Endothelial cell (in vitro differentiated cells): ENCODE results near the gene SEMA3A. TPM values are rescaled to one million over a fixed set of nuclear protein-coding genes. Genes with fewer than 3 reads are reported as not detected.
A peak's percentile ranks its signal among the peaks of the same experiment; 100 is the strongest.

Source experiments
- DNase-seq: peaks from one replicate; pipeline ENCODE4 v3.0.0; 2021; ENCODE audit warnings: low spot score
- H3K27ac Mint-ChIP-seq: one replicate; pipeline ENCODE4 v1.8.0; 2021; ENCODE audit warnings: mixed read lengths, inconsistent platforms; ENCODE audit not compliant: unreplicated experiment
- H3K27me3 Mint-ChIP-seq: one replicate; pipeline ENCODE4 v1.8.0; 2021; ENCODE audit warnings: mild to moderate bottlenecking, moderate library complexity, mixed read lengths, inconsistent platforms; ENCODE audit not compliant: unreplicated experiment
- H3K36me3 Mint-ChIP-seq: one replicate; pipeline ENCODE4 v1.8.0; 2021; ENCODE audit warnings: mild to moderate bottlenecking, low read depth, mixed read lengths, inconsistent platforms; ENCODE audit not compliant: unreplicated experiment
- H3K4me1 Mint-ChIP-seq: one replicate; pipeline ENCODE4 v1.8.0; 2021; ENCODE audit warnings: mild to moderate bottlenecking, mixed read lengths, inconsistent platforms; ENCODE audit not compliant: unreplicated experiment
- H3K4me3 Mint-ChIP-seq: one replicate; pipeline ENCODE4 v1.8.0; 2021; ENCODE audit warnings: mild to moderate bottlenecking, mixed read lengths, inconsistent platforms; ENCODE audit not compliant: unreplicated experiment
- H3K9me3 Mint-ChIP-seq: one replicate; pipeline ENCODE4 v1.8.0; 2021; ENCODE audit warnings: mixed read lengths, inconsistent platforms; ENCODE audit not compliant: unreplicated experiment
- total RNA-seq: library from RNA; stranded (reverse); fragmentation: NEBNext Ultra II Directional; extraction: Animal tissue kit (Norgen Biotek cat#: 25700); gene quantifications from one replicate; pipeline ENCODE4 v1.2.1, GENCODE V29; 2021; ENCODE audit not compliant: unreplicated experiment
- TF ChIP-seq, protein P1 (sequence below): fragments of 200-600 bp; sonication (generic); IDR thresholded peaks from one replicate; pipeline ENCODE4 v1.5.0; 2021; ENCODE audit warnings: antibody characterized with exemption; ENCODE audit not compliant: unreplicated experiment

SEMA3A gene
- total RNA-seq, 1 donor from 2014 or later = 8.5 TPM

DNA sequence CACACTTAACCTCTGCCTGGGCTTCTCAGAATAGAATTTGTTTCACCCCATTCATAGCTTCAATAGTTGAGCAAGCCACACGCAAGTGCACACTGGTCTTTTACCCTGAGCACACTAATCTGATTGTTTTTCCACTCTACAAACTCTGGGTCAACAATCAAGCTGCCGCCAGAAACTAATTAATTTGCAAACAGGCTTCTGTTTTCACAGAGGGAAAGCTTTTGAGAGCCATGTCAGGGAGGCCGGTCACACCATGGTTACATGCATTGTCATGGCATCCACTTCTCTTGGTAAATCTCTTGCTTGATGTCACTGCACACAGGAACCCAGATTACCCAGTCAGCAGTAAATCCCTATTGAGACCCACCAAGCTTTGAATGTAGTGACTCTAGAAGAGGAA, 154.2 kb downstream of the SEMA3A start:
- no peaks in the 10 kb centered on the region for H3K36me3 Mint-ChIP-seq
- peak overlapping the region; percentile 82 for H3K27ac Mint-ChIP-seq
- peaks cover 14% of the 10 kb centered on the region for H3K4me1 Mint-ChIP-seq
- no peaks in the 10 kb centered on the region for H3K27me3 Mint-ChIP-seq
- H3K4me3 Mint-ChIP-seq = no peak overlapping the region
- TF ChIP-seq, protein P1, sequence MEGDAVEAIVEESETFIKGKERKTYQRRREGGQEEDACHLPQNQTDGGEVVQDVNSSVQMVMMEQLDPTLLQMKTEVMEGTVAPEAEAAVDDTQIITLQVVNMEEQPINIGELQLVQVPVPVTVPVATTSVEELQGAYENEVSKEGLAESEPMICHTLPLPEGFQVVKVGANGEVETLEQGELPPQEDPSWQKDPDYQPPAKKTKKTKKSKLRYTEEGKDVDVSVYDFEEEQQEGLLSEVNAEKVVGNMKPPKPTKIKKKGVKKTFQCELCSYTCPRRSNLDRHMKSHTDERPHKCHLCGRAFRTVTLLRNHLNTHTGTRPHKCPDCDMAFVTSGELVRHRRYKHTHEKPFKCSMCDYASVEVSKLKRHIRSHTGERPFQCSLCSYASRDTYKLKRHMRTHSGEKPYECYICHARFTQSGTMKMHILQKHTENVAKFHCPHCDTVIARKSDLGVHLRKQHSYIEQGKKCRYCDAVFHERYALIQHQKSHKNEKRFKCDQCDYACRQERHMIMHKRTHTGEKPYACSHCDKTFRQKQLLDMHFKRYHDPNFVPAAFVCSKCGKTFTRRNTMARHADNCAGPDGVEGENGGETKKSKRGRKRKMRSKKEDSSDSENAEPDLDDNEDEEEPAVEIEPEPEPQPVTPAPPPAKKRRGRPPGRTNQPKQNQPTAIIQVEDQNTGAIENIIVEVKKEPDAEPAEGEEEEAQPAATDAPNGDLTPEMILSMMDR = no peak
- H3K9me3 Mint-ChIP-seq = no peaks in the 10 kb centered on the region
- DNase-seq = no peak

DNA sequence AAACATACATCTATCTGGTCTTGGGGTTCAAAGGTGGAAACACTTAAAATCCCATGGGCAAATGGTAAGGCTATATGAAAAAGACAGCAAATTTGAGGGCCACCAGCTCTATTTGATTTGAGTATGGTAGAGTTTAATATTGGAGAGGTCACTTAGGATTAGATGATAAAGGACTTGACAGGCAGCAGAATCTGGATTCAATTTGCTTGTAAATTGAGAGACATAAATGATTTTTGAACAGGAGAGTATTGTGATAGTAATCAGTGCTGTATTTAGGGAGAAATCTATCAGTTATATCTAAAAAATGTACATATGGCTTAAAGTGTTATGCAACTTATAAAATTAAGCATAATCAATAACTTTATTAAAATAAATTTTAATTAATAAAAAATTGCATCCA, 155.2 kb downstream of the SEMA3A start:
- Mint-ChIP-seq H3K4me3 (no peak overlapping the region), H3K27ac (no peak overlapping the region), H3K36me3 (no peaks in the 10 kb centered on the region), H3K27me3 (no peaks in the 10 kb centered on the region), H3K9me3 (no peaks in the 10 kb centered on the region), H3K4me1 (peaks cover 14% of the 10 kb centered on the region)
- TF ChIP-seq, protein P1 = no peak
- DNase-seq = no peak

DNA sequence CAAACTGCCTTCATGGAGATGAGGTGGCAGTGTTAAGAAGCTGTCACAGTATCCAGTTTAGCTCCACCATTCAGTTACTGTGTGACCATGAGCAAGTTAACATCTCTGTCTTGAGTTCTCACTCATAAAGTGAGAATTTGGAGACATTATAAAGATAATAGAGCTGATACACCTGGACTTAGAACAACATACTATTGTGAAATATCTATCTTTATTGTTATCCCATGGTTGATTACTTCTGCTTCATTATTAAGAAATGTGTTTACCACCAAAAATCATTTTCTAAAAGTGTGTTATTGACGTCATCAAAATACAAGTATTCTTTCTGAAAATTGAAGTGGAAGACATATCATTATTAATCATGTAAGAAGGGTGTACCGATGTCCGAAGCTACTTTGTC, 166.9 kb downstream of the SEMA3A start:
- Mint-ChIP-seq H3K4me1 (peaks cover 2% of the 10 kb centered on the region), H3K27me3 (no peaks in the 10 kb centered on the region), H3K4me3 (no peak overlapping the region), H3K9me3 (no peaks in the 10 kb centered on the region), H3K27ac (no peak overlapping the region), H3K36me3 (no peaks in the 10 kb centered on the region)
- TF ChIP-seq, protein P1 = no peak
- no peak for DNase-seq

DNA sequence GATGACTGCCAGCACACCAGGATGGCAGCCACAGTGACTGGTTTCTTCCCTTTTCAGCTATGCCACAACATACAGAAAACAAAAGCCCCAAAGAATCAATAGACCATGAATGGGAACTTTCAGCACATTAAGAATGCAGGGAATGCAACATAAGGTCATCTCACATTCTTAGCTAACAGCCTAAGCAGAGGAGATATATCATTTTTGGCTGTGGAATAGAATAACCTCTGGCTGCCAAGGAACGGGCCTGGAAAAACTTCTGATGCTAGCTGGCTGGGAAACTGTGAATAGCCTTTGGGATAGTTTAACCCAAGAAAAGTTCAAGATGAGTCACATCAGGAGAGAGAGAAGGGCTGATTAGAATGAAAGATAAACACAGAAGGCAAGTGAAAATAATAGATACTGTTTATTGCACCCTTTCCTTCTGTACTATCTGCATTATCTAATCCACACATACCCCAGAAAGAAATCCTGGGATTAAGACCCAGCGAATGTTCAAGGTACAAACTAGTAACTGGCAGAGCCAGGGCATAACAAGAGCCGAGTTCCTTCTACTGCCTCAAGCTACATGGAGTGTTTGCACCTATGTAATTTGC, 169.2 kb downstream of the SEMA3A start:
- no peaks in the 10 kb centered on the region for H3K27me3 Mint-ChIP-seq
- no peak overlapping the region for H3K4me3 Mint-ChIP-seq
- H3K36me3 Mint-ChIP-seq = no peaks in the 10 kb centered on the region
- H3K27ac Mint-ChIP-seq = no peak overlapping the region
- TF ChIP-seq, protein P1 = no peak
- no peaks in the 10 kb centered on the region for H3K9me3 Mint-ChIP-seq
- peaks cover 2% of the 10 kb centered on the region for H3K4me1 Mint-ChIP-seq
- DNase-seq = no peak

DNA sequence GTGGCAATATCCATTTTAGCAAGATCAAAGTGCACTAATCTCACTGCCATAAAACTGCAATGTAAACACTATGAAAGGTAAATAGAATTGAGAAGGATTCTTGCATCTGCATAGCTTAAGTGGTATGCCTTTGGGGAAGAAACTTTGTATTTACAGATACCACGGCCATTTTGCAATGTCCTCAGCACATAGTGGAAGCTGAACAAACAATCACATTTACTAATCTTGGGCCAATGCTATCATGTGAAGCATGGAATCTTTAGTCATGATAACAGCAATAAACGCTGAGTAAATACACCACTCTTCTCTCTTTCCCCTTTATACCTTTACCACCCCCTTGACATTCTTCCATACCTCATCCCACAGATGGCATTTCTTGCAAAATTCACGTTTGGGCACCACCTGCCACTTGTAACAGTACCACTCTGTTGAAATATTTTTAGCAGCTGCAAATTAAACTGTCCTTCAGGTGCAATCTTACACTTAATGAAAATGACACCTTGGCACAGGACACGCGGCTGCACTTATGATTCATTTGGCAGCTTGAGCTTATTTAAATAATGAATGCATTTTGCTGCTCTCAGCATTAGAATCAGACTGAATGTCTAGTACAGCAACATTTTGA, 171.8 kb downstream of the SEMA3A start:
- peaks cover 2% of the 10 kb centered on the region for H3K4me1 Mint-ChIP-seq
- H3K9me3 Mint-ChIP-seq = no peaks in the 10 kb centered on the region
- H3K27me3 Mint-ChIP-seq = no peaks in the 10 kb centered on the region
- H3K36me3 Mint-ChIP-seq = no peaks in the 10 kb centered on the region
- TF ChIP-seq, protein P1 = no peak
- no peak for DNase-seq
- no peak overlapping the region for H3K4me3 Mint-ChIP-seq
- H3K27ac Mint-ChIP-seq = no peak overlapping the region
